ENCODE data around the gene FPGS.
"Not testable (repeated sequence)": the region's sequence is repeated elsewhere in the genome, so short reads cannot be mapped to it uniquely, and the experiment has no call there.

- not testable (repeated sequence) for TF ChIP-seq CTCF (conservative IDR thresholded peaks at IDR 0.05); ZFX (IDR thresholded peaks at IDR 0.05)
These were observed 42.9 kb downstream of the FPGS start for GRCh38 chr9:127845619-127846018.

Data from C4-2B (cell line).